ENCODE results near the gene PIGN. TPM values are rescaled to one million over a fixed set of nuclear protein-coding genes. Genes with fewer than 3 reads are reported as not detected.

The PIGN gene
- total RNA-seq, 2 donors from 2014 or later = 22.6 to 28.7 TPM

DNA sequence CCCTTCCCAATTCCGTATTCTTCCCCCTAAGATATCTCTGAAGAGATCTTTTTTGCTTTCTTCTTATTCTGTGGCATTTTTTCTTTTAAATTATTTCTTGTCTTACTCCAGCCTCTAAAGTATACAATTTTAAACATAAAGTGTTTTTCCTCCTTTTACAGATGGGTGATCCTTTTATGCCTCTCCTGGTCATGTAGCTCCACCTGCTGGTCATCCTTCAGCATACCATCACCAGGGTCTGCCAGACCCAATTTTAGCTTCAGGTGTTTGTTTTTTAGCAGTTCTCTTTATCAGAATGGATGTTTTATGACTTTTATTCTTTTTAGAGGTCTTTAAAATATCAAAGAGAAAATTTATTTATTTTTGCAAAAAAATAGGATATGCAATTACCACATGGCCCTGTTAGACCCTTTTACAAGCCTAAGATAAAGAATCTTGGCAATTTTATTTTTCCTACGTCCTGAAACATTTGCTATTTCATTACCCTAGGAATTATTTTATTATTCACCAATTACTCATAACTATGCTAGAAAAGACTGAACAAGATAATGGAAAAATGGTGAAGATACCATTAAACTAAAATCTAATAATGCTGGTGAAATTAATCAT lies 55.5 kb downstream of the PIGN start:
- TF ChIP-seq POLR2A (IDR thresholded peaks at IDR 0.05) = no peak
- TF ChIP-seq, protein P1, sequence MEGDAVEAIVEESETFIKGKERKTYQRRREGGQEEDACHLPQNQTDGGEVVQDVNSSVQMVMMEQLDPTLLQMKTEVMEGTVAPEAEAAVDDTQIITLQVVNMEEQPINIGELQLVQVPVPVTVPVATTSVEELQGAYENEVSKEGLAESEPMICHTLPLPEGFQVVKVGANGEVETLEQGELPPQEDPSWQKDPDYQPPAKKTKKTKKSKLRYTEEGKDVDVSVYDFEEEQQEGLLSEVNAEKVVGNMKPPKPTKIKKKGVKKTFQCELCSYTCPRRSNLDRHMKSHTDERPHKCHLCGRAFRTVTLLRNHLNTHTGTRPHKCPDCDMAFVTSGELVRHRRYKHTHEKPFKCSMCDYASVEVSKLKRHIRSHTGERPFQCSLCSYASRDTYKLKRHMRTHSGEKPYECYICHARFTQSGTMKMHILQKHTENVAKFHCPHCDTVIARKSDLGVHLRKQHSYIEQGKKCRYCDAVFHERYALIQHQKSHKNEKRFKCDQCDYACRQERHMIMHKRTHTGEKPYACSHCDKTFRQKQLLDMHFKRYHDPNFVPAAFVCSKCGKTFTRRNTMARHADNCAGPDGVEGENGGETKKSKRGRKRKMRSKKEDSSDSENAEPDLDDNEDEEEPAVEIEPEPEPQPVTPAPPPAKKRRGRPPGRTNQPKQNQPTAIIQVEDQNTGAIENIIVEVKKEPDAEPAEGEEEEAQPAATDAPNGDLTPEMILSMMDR (IDR thresholded peaks at IDR 0.05) = peak; percentile 62 to 97 (median 89)
- DNase-seq = peak; percentile 55 to 59 (median 56)
- intact Hi-C loops (cut with DNase I) = no loop called here
- no peak overlapping the region for H3K27ac ChIP-seq
- no peaks in the 10 kb centered on the region for H3K4me1 ChIP-seq
- 52 to 55% methylated on average over 2 of the region's 2 CpGs for WGBS, 2 donors
- H3K27me3 ChIP-seq = no peaks in the 10 kb centered on the region
- no peaks in the 10 kb centered on the region for H3K36me3 ChIP-seq (replicated peaks in 1 of 2; ENCODE audit: insufficient read depth in 1 of 2, low read depth in 2 of 2)
- no peaks in the 10 kb centered on the region for H3K9me3 ChIP-seq
- ATAC-seq = no peak
- H3K4me3 ChIP-seq = no peak overlapping the region

DNA sequence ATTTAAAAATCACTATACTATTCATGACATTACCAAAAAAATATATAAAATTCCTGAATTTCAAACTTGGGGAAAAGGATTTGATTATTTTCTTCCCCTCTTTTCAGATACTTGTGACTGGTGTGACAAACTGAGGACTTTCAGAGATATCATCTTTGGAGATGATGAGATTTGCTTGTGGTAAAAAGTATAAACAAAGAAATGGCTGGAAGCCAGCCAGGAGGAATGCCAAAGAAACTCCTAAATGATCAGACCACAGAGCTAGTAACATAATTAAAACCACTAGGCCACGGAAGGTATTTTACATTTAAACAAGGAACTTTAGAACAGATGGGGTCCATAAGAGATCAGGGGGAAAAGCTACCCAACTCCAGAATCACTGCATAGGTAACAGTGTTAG lies 58.7 kb downstream of the PIGN start:
- no peak overlapping the region for H3K4me3 ChIP-seq
- no peak for TF ChIP-seq POLR2A (IDR thresholded peaks at IDR 0.05)
- TF ChIP-seq, protein P1 (IDR thresholded peaks at IDR 0.05) = no peak
- H3K9me3 ChIP-seq = no peaks in the 10 kb centered on the region
- no peak overlapping the region for H3K27ac ChIP-seq
- H3K36me3 ChIP-seq (replicated peaks in 1 of 2; ENCODE audit: insufficient read depth in 1 of 2, low read depth in 2 of 2) = no peaks in the 10 kb centered on the region
- no peaks in the 10 kb centered on the region for H3K27me3 ChIP-seq
- no peak for DNase-seq
- H3K4me1 ChIP-seq = no peaks in the 10 kb centered on the region
- WGBS, 2 donors = 36 to 51% methylated on average over 1 of the region's 1 CpG
- intact Hi-C loops (cut with DNase I) = loop anchor here (10.0 kb wide), 2 partner anchors 223 to 543 kb away; no protein-coding TSS in a partner anchor
- ATAC-seq = no peak

DNA sequence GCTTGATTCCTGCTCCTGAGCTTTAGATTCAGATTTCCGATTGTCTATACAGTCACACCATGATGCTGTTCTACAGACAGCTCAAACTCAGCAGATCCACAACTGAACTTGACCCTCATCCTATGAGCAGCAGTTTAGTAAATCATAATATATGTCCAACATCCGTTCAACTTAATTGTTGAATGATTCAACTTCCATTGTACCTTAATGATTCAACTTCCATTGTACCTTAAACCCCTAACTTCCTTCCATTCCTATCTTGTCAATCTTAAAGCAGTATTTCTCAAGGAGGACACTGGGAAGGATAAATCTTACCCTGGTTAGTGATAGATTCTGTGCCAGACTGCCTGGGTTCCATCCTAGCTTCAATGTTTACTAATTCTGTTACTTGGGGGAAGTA lies 60.1 kb downstream of the PIGN start:
- ATAC-seq = no peak
- H3K36me3 ChIP-seq (replicated peaks in 1 of 2; ENCODE audit: insufficient read depth in 1 of 2, low read depth in 2 of 2) = no peaks in the 10 kb centered on the region
- no peak for DNase-seq
- WGBS, 2 donors = 65 to 72% methylated on average over 2 of the region's 2 CpGs
- TF ChIP-seq POLR2A (IDR thresholded peaks at IDR 0.05) = no peak
- TF ChIP-seq, protein P1 (IDR thresholded peaks at IDR 0.05) = no peak
- intact Hi-C loops (cut with DNase I) = loop anchor here (10.0 kb wide), 2 partner anchors 222 to 542 kb away; no protein-coding TSS in a partner anchor
- no peak overlapping the region for H3K4me3 ChIP-seq
- H3K27me3 ChIP-seq = no peaks in the 10 kb centered on the region
- no peaks in the 10 kb centered on the region for H3K9me3 ChIP-seq
- no peaks in the 10 kb centered on the region for H3K4me1 ChIP-seq
- no peak overlapping the region for H3K27ac ChIP-seq

DNA sequence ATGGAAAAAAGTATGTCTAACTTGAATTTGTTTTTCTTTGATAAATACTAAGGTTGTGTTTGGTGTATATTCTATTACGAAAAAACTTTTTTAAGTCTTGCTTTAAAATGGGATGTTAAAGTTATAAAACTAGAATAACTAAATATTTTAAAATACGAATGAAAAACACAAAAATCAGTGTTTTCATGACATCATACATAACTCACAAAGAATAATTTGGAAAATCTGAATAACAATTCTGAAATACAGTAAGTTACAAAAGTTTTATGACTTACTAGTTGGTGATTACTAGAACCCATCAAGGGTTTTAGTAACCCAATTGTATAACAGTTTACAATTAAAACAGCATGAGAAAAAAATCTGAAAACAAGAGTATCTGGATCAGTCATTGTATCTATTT lies 61.2 kb downstream of the PIGN start:
- WGBS, 2 donors = 91 to 95% methylated on average over 2 of the region's 2 CpGs
- no peaks in the 10 kb centered on the region for H3K27me3 ChIP-seq
- H3K4me1 ChIP-seq = no peaks in the 10 kb centered on the region
- TF ChIP-seq, protein P1 (IDR thresholded peaks at IDR 0.05) = no peak
- no peak for TF ChIP-seq POLR2A (IDR thresholded peaks at IDR 0.05)
- H3K9me3 ChIP-seq = no peaks in the 10 kb centered on the region
- H3K36me3 ChIP-seq (replicated peaks in 1 of 2; ENCODE audit: insufficient read depth in 1 of 2, low read depth in 2 of 2) = no peaks in the 10 kb centered on the region
- H3K27ac ChIP-seq = no peak overlapping the region
- ATAC-seq (no peak), DNase-seq (no peak)
- intact Hi-C loops (cut with DNase I) = loop anchor here (10.0 kb wide), 2 partner anchors 221 to 541 kb away; no protein-coding TSS in a partner anchor
- H3K4me3 ChIP-seq = no peak overlapping the region

DNA sequence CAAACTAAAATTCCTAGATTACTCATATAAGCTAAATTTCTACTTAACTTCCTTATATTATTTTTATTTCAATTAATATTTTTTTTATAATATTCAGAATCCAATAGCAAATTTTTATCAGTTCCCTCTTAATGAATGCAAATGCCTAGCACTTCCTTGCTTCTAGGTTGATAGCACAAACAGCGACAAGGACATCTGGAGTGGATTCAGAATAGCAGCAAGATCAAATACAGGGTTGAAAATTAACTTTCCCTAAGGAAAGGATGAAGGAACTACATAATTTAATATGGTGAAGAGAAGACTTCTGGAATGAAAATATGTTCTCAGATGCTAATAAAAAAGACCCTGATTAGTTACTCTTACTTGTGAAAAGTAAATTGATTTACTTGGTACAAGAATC lies 64.5 kb downstream of the PIGN start:
- WGBS, 2 donors = 22 to 34% methylated on average over 1 of the region's 1 CpG
- Histone ChIP-seq H3K4me1 (no peaks in the 10 kb centered on the region), H3K27me3 (no peaks in the 10 kb centered on the region), H3K36me3 (replicated peaks in 1 of 2; ENCODE audit: insufficient read depth in 1 of 2, low read depth in 2 of 2) (no peaks in the 10 kb centered on the region), H3K27ac (no peak overlapping the region), H3K9me3 (peaks cover 0 to 2% (median 0%) of the 10 kb centered on the region in 3 donors), H3K4me3 (no peak overlapping the region)
- DNase-seq (no peak), ATAC-seq (no peak)
- TF ChIP-seq, protein P1 (IDR thresholded peaks at IDR 0.05) = no peak
- no peak for TF ChIP-seq POLR2A (IDR thresholded peaks at IDR 0.05)
- intact Hi-C loops (cut with DNase I) = loop anchor here (10.0 kb wide), 2 partner anchors 218 to 538 kb away; no protein-coding TSS in a partner anchor
